Fibroblast of lung (primary cell): ENCODE data around the gene SH2D3C.

Experiments used
- CTCF ChIP-seq, 2 donors: IDR thresholded peaks in 1 of 2; conservative IDR thresholded peaks in 1 of 2; 1 replicate in 1 of 2; 2 replicates in 1 of 2; pipeline ENCODE4 v1.5.1; 2011 to 2012; ENCODE audit warnings: low read length in 2 of 2, control low read depth in 1 of 2, inconsistent platforms in 1 of 2, low read depth in 1 of 2, mild to moderate bottlenecking in 1 of 2
- EZH2 ChIP-seq: IDR thresholded peaks from 2 replicates; pipeline ENCODE4 v1.5.1; 2012; ENCODE audit warnings: low read length, control low read depth, mild to moderate bottlenecking; ENCODE audit errors: missing control alignments

- TF ChIP-seq CTCF (conservative IDR thresholded peaks at IDR 0.05 in 1 of 2, IDR thresholded peaks at IDR 0.05 in 1 of 2; ENCODE audit: low read depth in 1 of 2, low read length in 2 of 2) (no peak), EZH2 (no peak)
Measured at GRCh38 chr9:127694890-127695720, 83.4 kb downstream of the SH2D3C start.
